Activated CD4-positive, alpha-beta memory T cell treated with anti-CD3 and anti-CD28 coated beads, Interleukin-2, amount 10 ng/mL, durations not matched to agents 7 days and 5 days (primary cell): ENCODE measurements around the gene NAV2. TPM values are rescaled to one million over a fixed set of nuclear protein-coding genes. Genes with fewer than 3 reads are reported as not detected.

ENCODE experiments used
- CTCF ChIA-PET: fragments of 350-600 bp; sonication (Branson Sonifier 250); formaldehyde crosslinking; loops from one replicate; lab custom pipeline; 2021; ENCODE audit warnings: antibody characterized with exemption, inconsistent platforms; lab: Charles Lee
- POLR2A ChIA-PET: fragments of 350-600 bp; sonication (Branson Sonifier 250); formaldehyde crosslinking; loops from one replicate; lab custom pipeline; 2021; ENCODE audit warnings: antibody characterized with exemption; lab: Charles Lee
- DNase-seq: peaks from one replicate; pipeline ENCODE4 v3.0.0-alpha.2; 2020
- H3K27ac Mint-ChIP-seq: one replicate; pipeline ENCODE4 v1.8.0; 2021; ENCODE audit warnings: mild to moderate bottlenecking, mixed read lengths
- H3K27me3 Mint-ChIP-seq: one replicate; pipeline ENCODE4 v1.8.0; 2021; ENCODE audit warnings: mixed read lengths
- H3K36me3 Mint-ChIP-seq: one replicate; pipeline ENCODE4 v1.8.0; 2021; ENCODE audit warnings: low read depth, mixed read lengths
- H3K4me1 Mint-ChIP-seq: one replicate; pipeline ENCODE4 v1.8.0; 2021; ENCODE audit warnings: mixed read lengths
- H3K4me3 Mint-ChIP-seq: one replicate; pipeline ENCODE4 v1.8.0; 2021; ENCODE audit warnings: mild to moderate bottlenecking, mixed read lengths
- H3K9me3 Mint-ChIP-seq: one replicate; pipeline ENCODE4 v1.8.0; 2021; ENCODE audit warnings: mixed read lengths
- total RNA-seq, 2 experiments: library from RNA; stranded (reverse); gene quantifications; one replicate each; pipeline ENCODE4 v1.2.3, GENCODE V29; 2021

NAV2 gene
- total RNA-seq, 2 experiments from 2014 or later = 0.53 to 0.70 TPM

- ChIA-PET CTCF (no interaction called here), POLR2A (no interaction called here)
- DNase-seq = no peak
- Mint-ChIP-seq H3K4me1 (no peaks in the 10 kb centered on the region), H3K9me3 (no peaks in the 10 kb centered on the region), H3K36me3 (no peaks in the 10 kb centered on the region), H3K4me3 (no peak overlapping the region), H3K27ac (no peak overlapping the region), H3K27me3 (no peaks in the 10 kb centered on the region)
These were observed 161.1 kb downstream of the NAV2 start for GRCh38 chr11:19873730-19874129.

GRCh38 chr11:19874266-19874665 is 161.6 kb downstream of the NAV2 start:
- ChIA-PET POLR2A (no interaction called here), CTCF (no interaction called here)
- H3K36me3 Mint-ChIP-seq = no peaks in the 10 kb centered on the region
- DNase-seq = no peak
- H3K27me3 Mint-ChIP-seq = no peaks in the 10 kb centered on the region
- no peak overlapping the region for H3K27ac Mint-ChIP-seq
- no peaks in the 10 kb centered on the region for H3K4me1 Mint-ChIP-seq
- no peak overlapping the region for H3K4me3 Mint-ChIP-seq
- H3K9me3 Mint-ChIP-seq = no peaks in the 10 kb centered on the region

GRCh38 chr11:19876750-19877149 is 164.1 kb downstream of the NAV2 start:
- DNase-seq = no peak
- ChIA-PET POLR2A (no interaction called here), CTCF (no interaction called here)
- H3K27ac Mint-ChIP-seq = no peak overlapping the region
- H3K4me3 Mint-ChIP-seq = no peak overlapping the region
- H3K36me3 Mint-ChIP-seq = no peaks in the 10 kb centered on the region
- H3K27me3 Mint-ChIP-seq = peaks cover 3% of the 10 kb centered on the region
- H3K9me3 Mint-ChIP-seq = no peaks in the 10 kb centered on the region
- no peaks in the 10 kb centered on the region for H3K4me1 Mint-ChIP-seq

- no peaks in the 10 kb centered on the region for H3K9me3 Mint-ChIP-seq
- H3K4me1 Mint-ChIP-seq = no peaks in the 10 kb centered on the region
- DNase-seq = no peak
These were observed 165.9 kb downstream of the NAV2 start for GRCh38 chr11:19878520-19878919.

GRCh38 chr11:19879307-19880087 is 166.9 kb downstream of the NAV2 start:
- no peak for DNase-seq
- Mint-ChIP-seq H3K27ac (no peak overlapping the region), H3K9me3 (no peaks in the 10 kb centered on the region), H3K4me1 (no peaks in the 10 kb centered on the region), H3K27me3 (peaks cover 3% of the 10 kb centered on the region), H3K4me3 (no peak overlapping the region), H3K36me3 (no peaks in the 10 kb centered on the region)
- CTCF ChIA-PET = no interaction called here
- POLR2A ChIA-PET = no interaction called here

More at GRCh38 chr11:19878520-19878919, 165.9 kb downstream of the NAV2 start:
- ChIA-PET CTCF (no interaction called here), POLR2A (no interaction called here)
- Mint-ChIP-seq H3K27ac (no peak overlapping the region), H3K4me3 (no peak overlapping the region), H3K27me3 (peaks cover 3% of the 10 kb centered on the region), H3K36me3 (no peaks in the 10 kb centered on the region)

GRCh38 chr11:19880088-19880345 is 167.4 kb downstream of the NAV2 start:
- Mint-ChIP-seq H3K36me3 (no peaks in the 10 kb centered on the region), H3K27ac (no peak overlapping the region), H3K4me1 (no peaks in the 10 kb centered on the region), H3K9me3 (no peaks in the 10 kb centered on the region), H3K4me3 (no peak overlapping the region), H3K27me3 (peaks cover 3% of the 10 kb centered on the region)
- CTCF ChIA-PET = no interaction called here
- no peak for DNase-seq
- POLR2A ChIA-PET = no interaction called here

GRCh38 chr11:19881177-19881576 is 168.5 kb downstream of the NAV2 start:
- Mint-ChIP-seq H3K4me1 (no peaks in the 10 kb centered on the region), H3K4me3 (no peak overlapping the region), H3K27ac (no peak overlapping the region), H3K9me3 (no peaks in the 10 kb centered on the region), H3K36me3 (no peaks in the 10 kb centered on the region), H3K27me3 (peaks cover 3% of the 10 kb centered on the region)
- POLR2A ChIA-PET = no interaction called here
- CTCF ChIA-PET = no interaction called here
- no peak for DNase-seq

- Mint-ChIP-seq H3K27ac (no peak overlapping the region), H3K27me3 (peaks cover 3% of the 10 kb centered on the region), H3K36me3 (no peaks in the 10 kb centered on the region), H3K4me1 (no peaks in the 10 kb centered on the region), H3K9me3 (no peaks in the 10 kb centered on the region), H3K4me3 (no peak overlapping the region)
- DNase-seq = no peak
- POLR2A ChIA-PET = no interaction called here
- CTCF ChIA-PET = no interaction called here
These were observed 169.7 kb downstream of the NAV2 start for GRCh38 chr11:19882356-19882755.

GRCh38 chr11:19886498-19886897 is 173.9 kb downstream of the NAV2 start:
- no peaks in the 10 kb centered on the region for H3K36me3 Mint-ChIP-seq
- H3K4me3 Mint-ChIP-seq = no peak overlapping the region
- no peaks in the 10 kb centered on the region for H3K4me1 Mint-ChIP-seq
- no peaks in the 10 kb centered on the region for H3K9me3 Mint-ChIP-seq
- H3K27ac Mint-ChIP-seq = no peak overlapping the region
- ChIA-PET POLR2A (no interaction called here), CTCF (no interaction called here)
- H3K27me3 Mint-ChIP-seq = peaks cover 3% of the 10 kb centered on the region
- DNase-seq = no peak

GRCh38 chr11:19887842-19888241 is 175.2 kb downstream of the NAV2 start:
- CTCF ChIA-PET = no interaction called here
- no peaks in the 10 kb centered on the region for H3K27me3 Mint-ChIP-seq
- DNase-seq = no peak
- no peak overlapping the region for H3K27ac Mint-ChIP-seq
- POLR2A ChIA-PET = no interaction called here
- H3K4me3 Mint-ChIP-seq = no peak overlapping the region
- H3K36me3 Mint-ChIP-seq = no peaks in the 10 kb centered on the region
- no peaks in the 10 kb centered on the region for H3K4me1 Mint-ChIP-seq
- H3K9me3 Mint-ChIP-seq = no peaks in the 10 kb centered on the region

- Mint-ChIP-seq H3K36me3 (no peaks in the 10 kb centered on the region), H3K27me3 (no peaks in the 10 kb centered on the region), H3K4me1 (no peaks in the 10 kb centered on the region), H3K9me3 (no peaks in the 10 kb centered on the region), H3K27ac (no peak overlapping the region), H3K4me3 (no peak overlapping the region)
- POLR2A ChIA-PET = no interaction called here
- no peak for DNase-seq
- CTCF ChIA-PET = interaction anchor here (1.6 kb wide), 1 partner anchor 14 kb away, joined by 3 read pairs; no protein-coding TSS in a partner anchor
These were observed 176.9 kb downstream of the NAV2 start for GRCh38 chr11:19889531-19889930.

- POLR2A ChIA-PET = no interaction called here
- Mint-ChIP-seq H3K27ac (no peak overlapping the region), H3K36me3 (no peaks in the 10 kb centered on the region), H3K4me1 (no peaks in the 10 kb centered on the region), H3K27me3 (no peaks in the 10 kb centered on the region), H3K9me3 (no peaks in the 10 kb centered on the region), H3K4me3 (no peak overlapping the region)
- DNase-seq = no peak
- CTCF ChIA-PET = interaction anchor here (1.6 kb wide), 1 partner anchor 13 kb away, joined by 3 read pairs; no protein-coding TSS in a partner anchor
These were observed 177.7 kb downstream of the NAV2 start for GRCh38 chr11:19890308-19890707.

GRCh38 chr11:19891022-19891421 is 178.4 kb downstream of the NAV2 start:
- CTCF ChIA-PET = interaction anchor here (1.6 kb wide), 1 partner anchor 12 kb away, joined by 3 read pairs; no protein-coding TSS in a partner anchor
- no peaks in the 10 kb centered on the region for H3K27me3 Mint-ChIP-seq
- H3K4me1 Mint-ChIP-seq = no peaks in the 10 kb centered on the region
- H3K4me3 Mint-ChIP-seq = no peak overlapping the region
- POLR2A ChIA-PET = no interaction called here
- DNase-seq = no peak
- no peak overlapping the region for H3K27ac Mint-ChIP-seq
- H3K36me3 Mint-ChIP-seq = no peaks in the 10 kb centered on the region
- no peaks in the 10 kb centered on the region for H3K9me3 Mint-ChIP-seq

- no peak overlapping the region for H3K27ac Mint-ChIP-seq
These were observed 179.8 kb downstream of the NAV2 start for GRCh38 chr11:19892387-19892786.

More at GRCh38 chr11:19892387-19892786, 179.8 kb downstream of the NAV2 start:
- CTCF ChIA-PET = no interaction called here
- H3K4me1 Mint-ChIP-seq = no peaks in the 10 kb centered on the region
- H3K27me3 Mint-ChIP-seq = no peaks in the 10 kb centered on the region
- POLR2A ChIA-PET = no interaction called here
- H3K36me3 Mint-ChIP-seq = no peaks in the 10 kb centered on the region
- no peak overlapping the region for H3K4me3 Mint-ChIP-seq
- H3K9me3 Mint-ChIP-seq = no peaks in the 10 kb centered on the region
- DNase-seq = no peak
